A549 (cell line): Measurements from ENCODE around the gene ZW10. TPM values are rescaled to one million over a fixed set of nuclear protein-coding genes. Genes with fewer than 3 reads are reported as not detected.

Experiments used
- ATAC-seq, 2 experiments: fragments of 200-7000 bp in 1 of 2; fragments of >200 bp in 1 of 2; cut with Nextera tagmentation in 1 of 2; cut with Tn5 transposase in 1 of 2; 3 replicates each; pipeline versions ENCODE4 v1.8.0 to v1.9.1; 2018 to 2020; ENCODE audit warnings: mild to moderate bottlenecking in 1 of 2, moderate library complexity in 1 of 2
- CTCF ChIA-PET: fragments of 300-600 bp; sonication (Branson Sonifier 250); formaldehyde crosslinking; extraction: SDS; loops from one replicate; lab custom pipeline; 2021; ENCODE audit warnings: antibody characterized with exemption, inconsistent platforms; lab: Yijun Ruan, JAX
- POLR2A ChIA-PET: fragments of 350-600 bp; formaldehyde crosslinking; extraction: SDS; loops from one replicate; lab custom pipeline; 2021; ENCODE audit warnings: antibody characterized with exemption, inconsistent platforms; lab: Yijun Ruan, JAX
- DNase-seq, 2 experiments: peaks; one replicate each; pipeline versions ENCODE4 v3.0.0 to v3.0.0-alpha.2; 2011 to 2016; ENCODE audit warnings: low read depth in 1 of 2, low spot score in 1 of 2
- FAIRE-seq: peaks from 2 replicates; lab custom pipeline; 2011; peaks lifted over from hg19 to GRCh38; lab: Jason Lieb, UNC
- H3K27ac ChIP-seq, 2 experiments: fragments of >200 bp; sonication (Bioruptor Twin); formaldehyde crosslinking; 3 replicates each; pipeline ENCODE4 v1.5.1; 2016 to 2017
- H3K4me1 ChIP-seq: fragments of >200 bp; sonication (Bioruptor Twin); formaldehyde crosslinking; 3 replicates; pipeline ENCODE4 v1.6.1; 2016
- H3K4me2 ChIP-seq: fragments of >200 bp; sonication (Bioruptor Twin); formaldehyde crosslinking; 3 replicates; pipeline ENCODE4 v1.6.1; 2016
- H3K4me3 ChIP-seq: fragments of >200 bp; sonication (Bioruptor Twin); formaldehyde crosslinking; 3 replicates; pipeline ENCODE4 v1.5.1; 2016
- H3K9me3 ChIP-seq: fragments of >200 bp; sonication (Bioruptor Twin); formaldehyde crosslinking; 3 replicates; pipeline ENCODE4 v1.6.1; 2016
- ATOH8 ChIP-seq: fragments of 250-450 bp; sonication (Bioruptor Pico); IDR thresholded peaks from 2 replicates; pipeline ENCODE4 v1.5.0; 2020; ENCODE audit warnings: low read depth, mild to moderate bottlenecking, moderate library complexity
- BCL3 ChIP-seq: fragments of >200 bp; sonication (Bioruptor Twin); formaldehyde crosslinking; IDR thresholded peaks from 3 replicates; pipeline ENCODE4 v1.6.1; 2016
- CBX8 ChIP-seq: fragments of 200-600 bp; sonication (generic); IDR thresholded peaks from 2 replicates; pipeline ENCODE4 v1.6.1; 2016
- CHD4 ChIP-seq: fragments of 200-600 bp; sonication (generic); IDR thresholded peaks from 2 replicates; pipeline ENCODE4 v1.6.1; 2016; ENCODE audit warnings: antibody characterized with exemption, mild to moderate bottlenecking, borderline replicate concordance
- ESRRA ChIP-seq: fragments of 150-350 bp; IDR thresholded peaks from 2 replicates; pipeline ENCODE4 v1.6.1; 2014; ENCODE audit warnings: mild to moderate bottlenecking, low read length, borderline replicate concordance
- FOSB ChIP-seq: fragments of 250-450 bp; sonication (Bioruptor Pico); IDR thresholded peaks from 2 replicates; pipeline ENCODE4 v1.5.0; 2020; ENCODE audit warnings: mild to moderate bottlenecking, moderate library complexity
- HDAC2 ChIP-seq: fragments of 200-600 bp; sonication (generic); IDR thresholded peaks from 2 replicates; pipeline ENCODE4 v1.6.1; 2016
- HEYL ChIP-seq: fragments of 250-450 bp; sonication (Bioruptor Pico); IDR thresholded peaks from 2 replicates; pipeline ENCODE4 v1.8.0; 2021; ENCODE audit warnings: mild to moderate bottlenecking, moderate library complexity
- HOXB5 ChIP-seq: fragments of 250-450 bp; sonication (Bioruptor Pico); IDR thresholded peaks from 2 replicates; pipeline ENCODE4 v1.5.0; 2020; ENCODE audit warnings: mild to moderate bottlenecking, moderate library complexity
- JUNB ChIP-seq: fragments of >200 bp; sonication (Bioruptor Twin); formaldehyde crosslinking; IDR thresholded peaks from 2 replicates; pipeline ENCODE4 v1.6.1; 2016
- KDM1A ChIP-seq: fragments of 200-600 bp; sonication (generic); IDR thresholded peaks from 2 replicates; pipeline ENCODE4 v1.6.1; 2016; ENCODE audit warnings: low read depth, mild to moderate bottlenecking
- PBX3 ChIP-seq: IDR thresholded peaks from 2 replicates; pipeline ENCODE4 v1.6.1; 2012
- PHF8 ChIP-seq: fragments of 200-600 bp; sonication (generic); IDR thresholded peaks from 2 replicates; pipeline ENCODE4 v1.6.1; 2016; ENCODE audit warnings: low read depth, mild to moderate bottlenecking, antibody characterized with exemption, moderate library complexity, borderline replicate concordance
- RAD21 ChIP-seq, 2 experiments: fragments of >200 bp in 1 of 2; sonication (Bioruptor Twin) in 1 of 2; formaldehyde crosslinking in 1 of 2; IDR thresholded peaks in 1 of 2; conservative IDR thresholded peaks in 1 of 2; 2 replicates in 1 of 2; 3 replicates in 1 of 2; pipeline ENCODE4 v1.6.1; 2012 to 2018; ENCODE audit warnings: inconsistent platforms in 1 of 2
- RARB ChIP-seq: fragments of 250-450 bp; sonication (Bioruptor Pico); IDR thresholded peaks from 2 replicates; pipeline ENCODE4 v1.8.0; 2021; ENCODE audit warnings: mild to moderate bottlenecking, moderate library complexity
- RNF2 ChIP-seq: fragments of 200-600 bp; sonication (generic); IDR thresholded peaks from 2 replicates; pipeline ENCODE4 v1.6.1; 2016; ENCODE audit warnings: low read depth, mild to moderate bottlenecking, antibody characterized with exemption, moderate library complexity, borderline replicate concordance
- ZFP36 ChIP-seq: fragments of 450-650 bp; IDR thresholded peaks from 2 replicates; pipeline ENCODE4 v1.6.1; 2014; ENCODE audit warnings: borderline replicate concordance; ENCODE audit not compliant: partially characterized antibody
- ZNF302 ChIP-seq: fragments of 250-450 bp; sonication (Bioruptor Pico); IDR thresholded peaks from 2 replicates; pipeline ENCODE4 v1.9.0; 2021; ENCODE audit warnings: inconsistent platforms, mild to moderate bottlenecking, moderate library complexity
- ZSCAN20 ChIP-seq: fragments of 250-450 bp; sonication (Bioruptor Pico); IDR thresholded peaks from 2 replicates; pipeline ENCODE4 v1.8.0; 2022; ENCODE audit warnings: mild to moderate bottlenecking, moderate library complexity
- WGBS: methylation state at CpG from one replicate; pipeline ENCODE4 v1.1.6; 2017; ENCODE audit errors: missing lambda C conversion rate; 5-methylcytosine and 5-hydroxymethylcytosine counted together
- polyA plus RNA-seq, 4 experiments: library from polyadenylated mRNA; depleted of rRNA in 3 of 4; stranded (reverse); fragments of >200 nt; fragmentation: RNase III in 1 of 4; extraction: RNeasy Plus Mini Kit Qiagen cat#74134 plus additional on column Dnase treatment in 1 of 4; gene quantifications; 2 replicates in 3 of 4; 3 replicates in 1 of 4; pipeline ENCODE4 v1.2.3, GENCODE V29; 2011 to 2017
- TF ChIP-seq, protein P1 (sequence below): fragments of 450-650 bp; IDR thresholded peaks from 2 replicates; pipeline ENCODE4 v1.6.1; 2014; ENCODE audit warnings: antibody characterized with exemption

The ZW10 gene
- polyA plus RNA-seq, 2 of the 4 experiments (the other 2 are of a cell fraction): 12.9 to 13.9 TPM

- no peak for FAIRE-seq
- Histone ChIP-seq H3K27ac (no peak overlapping the region), H3K9me3 (no peaks in the 10 kb centered on the region), H3K4me2 (no peak overlapping the region), H3K4me1 (no peaks in the 10 kb centered on the region), H3K4me3 (no peak overlapping the region)
- no peak for DNase-seq
- ATAC-seq: no peak
- TF ChIP-seq FOSB (no peak), RAD21 (conservative IDR thresholded peaks at IDR 0.05 in 1 of 2, IDR thresholded peaks at IDR 0.05 in 1 of 2) (no peak), ESRRA (no peak), HDAC2 (no peak), JUNB (no peak), KDM1A (no peak), PBX3 (no peak), HEYL (CRISPR knock-in tag) (no peak), BCL3 (no peak), CBX8 (no peak), ZFP36 (no peak)
- TF ChIP-seq, protein P1, sequence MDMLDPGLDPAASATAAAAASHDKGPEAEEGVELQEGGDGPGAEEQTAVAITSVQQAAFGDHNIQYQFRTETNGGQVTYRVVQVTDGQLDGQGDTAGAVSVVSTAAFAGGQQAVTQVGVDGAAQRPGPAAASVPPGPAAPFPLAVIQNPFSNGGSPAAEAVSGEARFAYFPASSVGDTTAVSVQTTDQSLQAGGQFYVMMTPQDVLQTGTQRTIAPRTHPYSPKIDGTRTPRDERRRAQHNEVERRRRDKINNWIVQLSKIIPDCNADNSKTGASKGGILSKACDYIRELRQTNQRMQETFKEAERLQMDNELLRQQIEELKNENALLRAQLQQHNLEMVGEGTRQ: no peak
- CTCF ChIA-PET: interaction anchor here (1.6 kb wide), 1 partner anchor 11 kb away, joined by 3 read pairs; no protein-coding TSS in a partner anchor
- POLR2A ChIA-PET: no interaction called here
- 84% methylated on average over 6 of the region's 6 CpGs for WGBS
These were observed 44.1 kb upstream of the ZW10 start for GRCh38 chr11:113817626-113818025.

DNA sequence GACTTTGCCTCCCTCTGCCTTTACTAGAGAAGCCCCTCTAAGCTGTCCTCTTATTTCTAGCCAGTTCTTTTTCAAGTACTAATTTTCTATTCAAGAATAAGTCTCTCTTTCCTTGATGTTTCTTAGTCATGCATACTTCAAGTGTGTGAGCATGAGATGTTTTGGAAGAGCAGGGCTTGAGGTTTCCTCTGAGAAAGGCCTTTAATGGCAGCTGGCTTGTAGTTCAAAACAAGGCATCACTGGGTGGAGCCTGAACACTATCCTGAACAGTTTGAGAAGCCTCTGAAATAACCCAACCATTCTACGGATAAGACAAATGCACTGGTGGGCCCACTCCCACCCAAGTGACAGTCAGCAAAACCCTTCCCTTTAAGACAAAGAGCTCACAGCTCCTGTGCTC lies 43.7 kb upstream of the ZW10 start:
- WGBS: 78% methylated on average over 1 of the region's 1 CpG
- TF ChIP-seq ZSCAN20 (CRISPR knock-in tag) (no peak), ZNF302 (CRISPR knock-in tag) (no peak), CHD4 (no peak), BCL3 (no peak), ATOH8 (no peak), HEYL (CRISPR knock-in tag) (no peak), JUNB (no peak)
- CTCF ChIA-PET: interaction anchor here (1.6 kb wide), 1 partner anchor 11 kb away, joined by 3 read pairs; no protein-coding TSS in a partner anchor

GRCh38 chr11:113814181-113814580 lies 40.7 kb upstream of the ZW10 start:
- no peaks in the 10 kb centered on the region for H3K9me3 ChIP-seq
- no peak for FAIRE-seq
- no peak for DNase-seq
- H3K4me1 ChIP-seq: no peaks in the 10 kb centered on the region
- H3K4me2 ChIP-seq: no peak overlapping the region
- no peak for ATAC-seq
- TF ChIP-seq RARB (no peak), PHF8 (no peak), ZNF302 (CRISPR knock-in tag) (no peak), HOXB5 (CRISPR knock-in tag) (no peak), RNF2 (no peak), BCL3 (no peak), HEYL (CRISPR knock-in tag) (no peak)
- TF ChIP-seq, all 56 proteins: peak for 0
- Histone ChIP-seq H3K4me3 (no peak overlapping the region), H3K27ac (no peak overlapping the region)
- ChIA-PET CTCF (interaction anchor here (0.5 kb wide), 1 partner anchor 73 kb away, joined by 5 read pairs; no protein-coding TSS in a partner anchor), POLR2A (no interaction called here)

More for the DNA sequence above, 43.7 kb upstream of the ZW10 start:
- no peak overlapping the region for H3K4me3 ChIP-seq
- H3K9me3 ChIP-seq: no peaks in the 10 kb centered on the region
- POLR2A ChIA-PET: no interaction called here
- ATAC-seq (no peak), DNase-seq (no peak), FAIRE-seq (no peak)
- no peak overlapping the region for H3K27ac ChIP-seq
- no peak overlapping the region for H3K4me2 ChIP-seq
- no peaks in the 10 kb centered on the region for H3K4me1 ChIP-seq
